C4-2B (cell line): ENCODE measurements around the gene TRIM29.

Experiments
- CTCF ChIP-seq: fragments of 450-650 bp; conservative IDR thresholded peaks from 2 replicates; pipeline ENCODE4 v1.5.1; 2017; ENCODE audit warnings: mild to moderate bottlenecking
- ZFX ChIP-seq: fragments of 450-650 bp; IDR thresholded peaks from 2 replicates; pipeline ENCODE4 v1.6.1; 2017

- TF ChIP-seq CTCF (no peak), ZFX (no peak)
Measured at GRCh38 chr11:120117991-120118390, 19.9 kb downstream of the TRIM29 start.
